Activated CD8-positive, alpha-beta T cell treated with anti-CD3 and anti-CD28 coated beads for 36 hours (primary cell): ENCODE measurements around the gene ZKSCAN1. TPM values are rescaled to one million over a fixed set of nuclear protein-coding genes. Genes with fewer than 3 reads are reported as not detected.

Experiments
- ATAC-seq: fragments of 200-7000 bp; cut with Tn5 transposase; one replicate; pipeline ENCODE4 v1.10.0; 2021; ENCODE audit warnings: mild to moderate bottlenecking, moderate library complexity
- CTCF ChIA-PET: fragments of 350-600 bp; sonication (Branson Sonifier 250); formaldehyde crosslinking; loops from one replicate; lab custom pipeline; 2021; ENCODE audit warnings: antibody characterized with exemption; lab: Charles Lee
- POLR2A ChIA-PET: fragments of 350-600 bp; sonication (Branson Sonifier 250); formaldehyde crosslinking; loops from one replicate; lab custom pipeline; 2021; ENCODE audit warnings: antibody characterized with exemption; lab: Charles Lee
- DNase-seq: peaks from one replicate; pipeline ENCODE4 v3.0.0-alpha.2; 2020
- H3K27ac Mint-ChIP-seq: one replicate; pipeline ENCODE4 v1.8.0; 2021; ENCODE audit warnings: mild to moderate bottlenecking, mixed read lengths
- H3K27me3 Mint-ChIP-seq: one replicate; pipeline ENCODE4 v1.8.0; 2021; ENCODE audit warnings: mixed read lengths
- H3K36me3 Mint-ChIP-seq: one replicate; pipeline ENCODE4 v1.8.0; 2021; ENCODE audit warnings: low read depth, mixed read lengths
- H3K4me1 Mint-ChIP-seq: one replicate; pipeline ENCODE4 v1.8.0; 2021; ENCODE audit warnings: low read depth, mixed read lengths
- H3K4me3 Mint-ChIP-seq: one replicate; pipeline ENCODE4 v1.8.0; 2021; ENCODE audit warnings: mild to moderate bottlenecking, moderate library complexity, mixed read lengths
- H3K9me3 Mint-ChIP-seq: one replicate; pipeline ENCODE4 v1.8.0; 2021; ENCODE audit warnings: mixed read lengths
- intact Hi-C: fragments of 100-400 bp; cut with micrococcal nuclease; formaldehyde crosslinking; loops from one replicate; pipeline ENCODE4 v1.10.0; 2022
- total RNA-seq, 2 experiments: library from RNA; stranded (reverse); gene quantifications; one replicate each; pipeline ENCODE4 v1.2.3, GENCODE V29; 2021
- TF ChIP-seq, protein P1 (sequence below): fragments of 200-600 bp; IDR thresholded peaks from one replicate; pipeline ENCODE4 v1.8.0; 2022; ENCODE audit warnings: antibody characterized with exemption, mild to moderate bottlenecking

The ZKSCAN1 gene
- total RNA-seq, 2 experiments from 2014 or later, result 41.9 to 47.3 TPM

DNA sequence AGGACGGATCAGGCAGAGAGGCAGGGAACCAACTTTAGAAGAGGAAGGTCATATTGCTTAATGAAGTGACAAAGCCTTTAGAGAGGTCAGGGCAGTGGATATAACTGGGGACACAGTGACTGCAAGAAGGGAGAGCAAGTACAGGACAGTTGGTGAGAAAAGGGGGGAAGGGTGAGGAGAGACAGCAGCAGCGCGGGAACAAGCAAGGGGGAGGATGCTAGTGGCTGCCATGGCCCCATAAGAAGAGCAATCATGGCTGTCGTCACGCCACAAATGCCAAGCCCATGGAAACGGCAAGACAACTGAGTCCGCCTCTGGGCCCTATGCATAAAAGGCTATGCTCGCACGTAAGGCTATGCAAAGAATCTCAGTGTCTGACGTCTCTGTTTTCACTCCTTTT lies 57.1 kb downstream of the ZKSCAN1 start:
- ATAC-seq, result no peak
- DNase-seq, result no peak
- Mint-ChIP-seq H3K27ac (no peak overlapping the region), H3K4me3 (no peak overlapping the region), H3K36me3 (peaks cover 81% of the 10 kb centered on the region), H3K9me3 (peaks cover 29% of the 10 kb centered on the region), H3K27me3 (no peaks in the 10 kb centered on the region), H3K4me1 (peaks cover 1% of the 10 kb centered on the region)
- POLR2A ChIA-PET, result interaction anchor here (0.8 kb wide), 1 partner anchor 556 kb away, joined by 3 read pairs; no protein-coding TSS in a partner anchor
- intact Hi-C loops, result no loop called here
- TF ChIP-seq, protein P1, sequence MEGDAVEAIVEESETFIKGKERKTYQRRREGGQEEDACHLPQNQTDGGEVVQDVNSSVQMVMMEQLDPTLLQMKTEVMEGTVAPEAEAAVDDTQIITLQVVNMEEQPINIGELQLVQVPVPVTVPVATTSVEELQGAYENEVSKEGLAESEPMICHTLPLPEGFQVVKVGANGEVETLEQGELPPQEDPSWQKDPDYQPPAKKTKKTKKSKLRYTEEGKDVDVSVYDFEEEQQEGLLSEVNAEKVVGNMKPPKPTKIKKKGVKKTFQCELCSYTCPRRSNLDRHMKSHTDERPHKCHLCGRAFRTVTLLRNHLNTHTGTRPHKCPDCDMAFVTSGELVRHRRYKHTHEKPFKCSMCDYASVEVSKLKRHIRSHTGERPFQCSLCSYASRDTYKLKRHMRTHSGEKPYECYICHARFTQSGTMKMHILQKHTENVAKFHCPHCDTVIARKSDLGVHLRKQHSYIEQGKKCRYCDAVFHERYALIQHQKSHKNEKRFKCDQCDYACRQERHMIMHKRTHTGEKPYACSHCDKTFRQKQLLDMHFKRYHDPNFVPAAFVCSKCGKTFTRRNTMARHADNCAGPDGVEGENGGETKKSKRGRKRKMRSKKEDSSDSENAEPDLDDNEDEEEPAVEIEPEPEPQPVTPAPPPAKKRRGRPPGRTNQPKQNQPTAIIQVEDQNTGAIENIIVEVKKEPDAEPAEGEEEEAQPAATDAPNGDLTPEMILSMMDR, result no peak
- CTCF ChIA-PET, result interaction anchor here (1.1 kb wide), 1 partner anchor 14 kb away, joined by 3 read pairs; no protein-coding TSS in a partner anchor

DNA sequence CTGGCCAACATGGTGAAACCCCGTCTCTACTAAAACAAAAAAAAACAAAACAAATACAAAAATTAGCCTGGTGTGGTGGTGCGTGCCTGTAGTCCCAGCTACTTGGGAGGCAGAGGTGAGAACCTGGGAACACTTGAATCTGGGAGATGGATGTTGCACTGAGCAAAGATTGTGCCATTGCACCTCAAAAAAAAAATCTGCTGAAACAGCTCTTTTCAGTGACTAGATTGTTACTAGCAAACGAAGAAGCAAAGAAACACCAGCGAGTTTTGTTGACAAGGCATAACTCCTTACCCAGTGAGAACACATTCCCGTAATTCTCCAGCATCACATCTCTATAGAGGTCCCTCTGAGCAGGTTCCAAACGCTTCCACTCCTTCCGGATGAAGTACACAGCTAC lies 59.4 kb downstream of the ZKSCAN1 start:
- no peaks in the 10 kb centered on the region for H3K27me3 Mint-ChIP-seq
- intact Hi-C loops, result no loop called here
- peaks cover 9% of the 10 kb centered on the region for H3K4me1 Mint-ChIP-seq
- H3K9me3 Mint-ChIP-seq, result peaks cover 29% of the 10 kb centered on the region
- peaks cover 73% of the 10 kb centered on the region for H3K36me3 Mint-ChIP-seq
- H3K27ac Mint-ChIP-seq, result no peak overlapping the region
- TF ChIP-seq, protein P1, result no peak
- ATAC-seq (no peak), DNase-seq (no peak)
- ChIA-PET POLR2A (interaction anchor here (0.9 to 1.2 kb wide), 3 partner anchors 11 to 25 kb away, joined by 3 read pairs; no protein-coding TSS in a partner anchor), CTCF (interaction anchor here (1.3 kb wide), 1 partner anchor 53 kb away, joined by 4 read pairs; no protein-coding TSS in a partner anchor)
- H3K4me3 Mint-ChIP-seq, result no peak overlapping the region

DNA sequence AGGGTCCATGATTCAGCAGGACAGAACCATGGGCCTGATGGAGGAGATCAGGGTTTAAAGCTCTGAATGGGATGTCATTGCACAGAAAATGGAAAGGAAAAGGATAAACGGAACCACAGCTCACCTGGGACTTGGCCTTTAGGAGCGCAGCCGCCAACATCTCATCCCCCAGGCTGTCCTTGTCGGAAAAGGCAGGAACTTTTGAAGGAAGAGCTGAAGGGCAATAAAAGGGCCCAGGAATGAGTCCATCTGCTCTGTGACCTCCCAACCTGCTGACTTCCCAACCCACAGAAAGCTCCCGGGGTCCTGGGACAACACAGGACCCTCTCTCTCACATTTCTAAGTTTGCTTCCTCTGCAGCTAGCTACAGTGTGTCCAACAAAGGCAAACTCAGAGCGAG lies 60.0 kb downstream of the ZKSCAN1 start:
- ATAC-seq, result no peak
- Mint-ChIP-seq H3K4me3 (no peak overlapping the region), H3K27ac (no peak overlapping the region), H3K36me3 (peaks cover 72% of the 10 kb centered on the region), H3K9me3 (peaks cover 26% of the 10 kb centered on the region), H3K27me3 (no peaks in the 10 kb centered on the region), H3K4me1 (peaks cover 13% of the 10 kb centered on the region)
- no peak for DNase-seq
- intact Hi-C loops, result no loop called here
- CTCF ChIA-PET, result interaction anchor here (1.3 kb wide), 1 partner anchor 54 kb away, joined by 4 read pairs; no protein-coding TSS in a partner anchor
- TF ChIP-seq, protein P1, result no peak
- POLR2A ChIA-PET, result interaction anchor here (0.6 to 1.2 kb wide), 7 partner anchors 10 to 277 kb away, joined by 3 to 7 read pairs (median 4); no protein-coding TSS in a partner anchor

DNA sequence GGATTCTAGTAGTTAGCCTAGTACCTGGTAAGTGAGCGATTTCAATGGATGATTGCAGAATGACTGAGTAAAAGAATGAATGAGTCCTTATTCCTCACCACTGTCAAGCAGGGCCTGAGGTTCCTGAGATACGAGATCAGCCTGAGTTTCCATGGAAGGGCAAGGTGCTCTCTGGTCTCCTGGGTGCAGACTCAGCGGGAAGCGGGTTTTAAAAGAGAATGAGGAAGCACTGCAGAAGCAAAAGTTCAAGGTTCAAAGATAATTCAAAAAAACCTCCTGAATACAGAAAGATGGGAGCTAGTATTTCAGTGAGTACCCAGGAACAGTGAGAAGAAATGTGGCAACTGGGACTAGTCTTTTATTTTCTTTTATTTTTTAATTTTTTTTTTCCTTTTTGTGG lies 61.8 kb downstream of the ZKSCAN1 start:
- peaks cover 16% of the 10 kb centered on the region for H3K4me1 Mint-ChIP-seq
- peaks cover 8% of the 10 kb centered on the region for H3K9me3 Mint-ChIP-seq
- peaks cover 59% of the 10 kb centered on the region for H3K36me3 Mint-ChIP-seq
- ATAC-seq (no peak), DNase-seq (no peak)
- H3K27ac Mint-ChIP-seq, result no peak overlapping the region
- H3K4me3 Mint-ChIP-seq, result no peak overlapping the region
- intact Hi-C loops, result no loop called here
- H3K27me3 Mint-ChIP-seq, result no peaks in the 10 kb centered on the region
- TF ChIP-seq, protein P1, result no peak
- ChIA-PET POLR2A (interaction anchor here (0.9 kb wide), 1 partner anchor 17 kb away, joined by 3 read pairs; no protein-coding TSS in a partner anchor), CTCF (no interaction called here)

DNA sequence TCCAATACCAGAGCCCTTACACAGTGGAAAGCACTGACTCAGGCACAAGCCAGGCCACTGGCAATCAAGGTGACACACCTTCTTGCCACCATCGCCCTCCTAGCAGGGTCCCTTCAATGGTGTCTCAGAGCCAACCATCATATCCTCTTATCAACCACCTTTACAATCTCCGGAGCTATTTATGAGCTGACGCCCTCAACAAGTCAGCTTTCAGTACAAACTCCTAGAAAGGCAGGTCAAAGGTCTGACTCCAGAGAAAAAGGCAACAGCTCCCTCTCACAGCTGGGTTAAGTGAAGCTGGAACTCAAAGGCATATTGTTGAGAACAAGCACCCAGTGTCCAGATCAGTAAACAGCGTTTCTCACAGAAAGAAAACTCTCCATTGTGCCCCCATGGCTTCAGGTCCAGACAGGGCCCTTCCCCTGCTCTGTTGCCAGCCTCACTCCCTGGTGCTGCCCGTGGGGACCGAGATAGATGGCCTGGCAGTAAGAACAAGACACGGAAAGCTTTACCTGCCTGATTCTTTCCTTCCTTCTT lies 63.7 kb downstream of the ZKSCAN1 start:
- Mint-ChIP-seq H3K36me3 (peaks cover 41% of the 10 kb centered on the region), H3K9me3 (no peaks in the 10 kb centered on the region), H3K4me1 (peaks cover 21% of the 10 kb centered on the region), H3K27me3 (no peaks in the 10 kb centered on the region), H3K27ac (no peak overlapping the region), H3K4me3 (peak overlapping the region; percentile 6)
- DNase-seq (no peak), ATAC-seq (no peak)
- TF ChIP-seq, protein P1, result no peak
- intact Hi-C loops, result no loop called here
- ChIA-PET POLR2A (interaction anchor here (1.0 to 1.1 kb wide), 3 partner anchors 12 to 81 kb away, joined by 3 read pairs; partner anchors contain the start of genes AP4M1 and MCM7), CTCF (interaction anchor here (1.1 to 1.3 kb wide), 2 partner anchors 20 to 85 kb away, joined by 3 read pairs; no protein-coding TSS in a partner anchor)
